GM19452 (cell line): ENCODE results near the gene SMOC2.

Source experiments
- ATAC-seq: cut with Tn5 transposase; IDR thresholded peaks from one replicate; pipeline ENCODE4 v1.9.1; 2021; ENCODE audit not compliant: unreplicated experiment

SMOC2 gene

DNA sequence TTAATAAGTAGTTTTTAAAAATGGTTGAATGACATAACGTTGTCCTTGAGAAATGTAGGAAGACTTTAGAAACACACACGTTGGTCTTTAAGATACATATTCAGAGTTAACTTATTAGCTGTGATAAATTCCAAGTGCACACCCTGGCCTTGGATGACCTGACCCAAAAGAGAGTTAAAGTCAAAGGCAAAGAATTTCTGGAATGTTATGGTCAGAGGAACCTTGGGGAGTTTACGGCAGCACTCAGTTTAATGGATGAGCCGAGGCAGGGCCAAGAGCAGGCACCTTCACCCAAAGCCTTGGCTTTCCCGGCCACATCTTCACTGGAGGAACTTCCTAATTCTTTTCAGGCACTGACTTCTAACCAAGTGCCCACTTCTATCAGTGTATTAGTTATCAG is 200.5 kb downstream of the SMOC2 start:
- no peak for ATAC-seq

DNA sequence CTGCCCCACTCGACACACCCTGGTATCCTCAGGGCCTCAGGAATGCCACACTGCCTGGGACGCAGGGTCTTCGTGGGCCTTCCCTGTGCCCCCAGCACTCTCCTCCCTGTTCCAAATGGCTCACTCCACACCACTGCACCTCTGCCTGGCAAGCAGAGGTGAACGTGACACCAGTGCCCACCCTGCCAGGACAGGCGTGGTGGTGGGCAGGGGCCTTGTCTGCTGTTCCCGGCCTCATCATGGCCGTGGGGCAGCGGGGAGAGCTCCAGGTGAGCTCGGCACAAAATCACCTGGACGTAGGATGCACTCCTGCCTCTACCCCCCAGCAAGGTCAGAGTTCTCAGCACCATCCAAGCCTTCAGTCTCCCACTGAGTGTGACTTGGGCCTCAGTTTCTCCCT is 202.4 kb downstream of the SMOC2 start:
- no peak for ATAC-seq

DNA sequence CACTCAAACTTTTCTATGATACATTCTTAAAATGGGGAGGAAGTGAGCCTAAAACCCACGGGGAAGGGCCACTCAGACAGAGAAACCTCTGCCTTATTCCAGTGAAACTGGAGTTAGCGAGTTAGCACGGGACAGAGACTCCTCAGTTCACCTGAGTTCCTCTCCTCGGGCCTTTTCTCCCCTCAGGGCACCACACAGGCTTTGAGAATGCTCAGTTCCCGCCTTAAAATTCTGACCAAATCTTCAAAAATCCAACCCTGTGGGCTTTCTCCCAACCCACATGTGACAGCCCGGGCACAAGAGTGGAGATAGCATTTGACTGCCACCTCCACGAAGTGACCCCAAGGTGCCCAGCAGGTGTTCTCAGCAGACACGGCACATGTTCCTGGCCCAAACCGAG is 204.3 kb downstream of the SMOC2 start:
- ATAC-seq: no peak

DNA sequence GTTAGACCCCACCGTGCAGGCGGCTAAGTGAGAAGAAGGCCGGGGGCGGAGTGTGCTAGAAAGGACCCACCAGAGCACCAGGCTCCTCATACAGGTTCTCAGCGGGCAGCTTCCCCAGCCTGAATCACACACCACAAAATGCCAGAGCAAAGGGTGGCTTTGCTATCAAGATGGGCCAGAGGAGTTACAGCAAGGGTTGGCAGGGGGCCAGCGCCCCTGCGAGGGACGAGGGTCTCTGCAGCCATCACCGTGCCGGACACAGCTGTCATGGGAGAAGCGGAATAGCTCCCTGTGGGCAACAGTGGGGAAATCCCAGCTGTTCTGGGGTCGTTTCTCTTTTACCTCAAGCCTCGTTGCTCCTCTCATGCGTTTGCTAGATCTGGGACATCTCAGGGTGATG is 206.3 kb downstream of the SMOC2 start:
- ATAC-seq: no peak

DNA sequence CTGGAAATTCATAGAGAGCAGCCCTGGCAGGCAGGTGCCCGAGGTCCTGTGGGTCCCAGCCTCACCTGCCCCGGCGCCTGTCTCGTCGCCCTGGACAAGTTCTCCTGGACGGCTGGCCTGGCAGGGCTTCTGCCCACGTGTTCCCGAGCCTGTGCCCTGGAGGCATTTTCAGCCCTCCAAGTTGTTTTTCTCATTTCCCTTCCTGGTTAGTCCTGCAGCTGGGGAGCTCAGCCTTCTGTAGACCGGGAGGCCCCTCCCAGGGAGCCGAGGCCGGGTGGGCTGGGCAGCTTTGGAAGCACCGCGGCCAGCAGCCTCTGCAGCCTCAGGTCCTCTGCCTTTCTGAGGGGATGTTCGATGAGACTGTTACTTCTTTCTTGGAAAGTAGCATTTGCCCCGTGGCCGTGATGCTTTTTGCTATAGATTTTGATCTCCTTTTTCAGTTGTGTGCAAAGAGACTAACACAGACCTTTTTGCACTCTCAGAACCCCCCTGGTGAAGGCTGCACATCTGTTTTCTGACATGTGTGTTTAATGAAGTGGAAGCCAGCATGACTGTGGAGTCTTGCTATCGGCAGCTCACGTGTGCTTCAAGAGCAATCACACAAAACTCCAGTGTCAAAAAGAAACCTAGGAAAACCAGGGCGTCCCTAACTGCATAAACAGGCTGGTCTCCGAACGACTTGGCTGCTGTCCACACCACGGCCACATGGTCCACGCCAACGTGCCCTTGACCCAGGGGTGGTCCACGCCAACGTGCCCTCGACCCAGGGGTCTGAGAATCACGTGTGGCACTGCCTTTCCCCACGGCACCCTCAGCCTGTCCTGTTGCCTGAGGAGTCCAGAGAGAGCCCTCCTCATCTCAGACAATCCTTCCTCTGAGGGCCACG is 207.5 kb downstream of the SMOC2 start:
- ATAC-seq: no peak

DNA sequence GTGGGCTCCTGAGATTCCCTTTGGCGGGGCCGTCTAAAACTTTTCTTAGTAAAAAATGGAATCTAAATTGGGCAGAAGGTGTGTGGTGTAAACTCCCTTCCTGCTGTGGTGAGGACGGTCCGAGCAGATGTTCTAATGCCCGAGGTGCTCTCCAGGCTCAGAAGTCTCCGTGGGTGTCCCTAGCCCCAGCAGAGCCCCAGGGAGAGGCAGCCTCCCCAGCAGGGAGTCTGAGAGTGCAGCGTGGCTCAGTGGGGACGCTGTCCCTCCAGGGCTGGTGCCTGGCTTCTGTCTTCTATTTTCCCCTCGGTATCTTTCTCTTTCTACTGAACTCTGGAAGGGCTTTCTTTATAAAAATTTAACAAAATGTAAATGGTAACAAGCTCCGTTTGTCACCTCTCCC is 208.2 kb downstream of the SMOC2 start:
- ATAC-seq: no peak

DNA sequence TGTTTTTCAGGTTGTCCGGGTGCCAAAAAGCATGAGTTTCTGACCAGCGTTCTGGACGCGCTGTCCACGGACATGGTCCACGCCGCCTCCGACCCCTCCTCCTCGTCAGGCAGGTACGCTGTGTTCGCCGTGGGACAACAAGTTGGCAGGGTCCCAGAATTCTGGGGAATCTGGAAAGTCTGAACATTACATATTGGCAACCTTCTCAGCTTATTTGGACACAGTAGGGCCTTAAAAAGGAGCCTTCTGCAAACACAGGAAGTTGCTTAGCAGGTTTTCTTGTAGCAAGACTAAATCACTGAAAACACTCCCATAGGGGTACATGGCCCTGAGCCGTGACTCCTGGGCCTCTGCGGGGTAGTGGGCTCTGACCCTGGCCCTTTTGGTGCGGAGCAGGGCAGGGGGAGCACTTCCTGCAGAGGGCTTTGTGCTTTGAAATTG is 209.7 kb downstream of the SMOC2 start:
- ATAC-seq: no peak

DNA sequence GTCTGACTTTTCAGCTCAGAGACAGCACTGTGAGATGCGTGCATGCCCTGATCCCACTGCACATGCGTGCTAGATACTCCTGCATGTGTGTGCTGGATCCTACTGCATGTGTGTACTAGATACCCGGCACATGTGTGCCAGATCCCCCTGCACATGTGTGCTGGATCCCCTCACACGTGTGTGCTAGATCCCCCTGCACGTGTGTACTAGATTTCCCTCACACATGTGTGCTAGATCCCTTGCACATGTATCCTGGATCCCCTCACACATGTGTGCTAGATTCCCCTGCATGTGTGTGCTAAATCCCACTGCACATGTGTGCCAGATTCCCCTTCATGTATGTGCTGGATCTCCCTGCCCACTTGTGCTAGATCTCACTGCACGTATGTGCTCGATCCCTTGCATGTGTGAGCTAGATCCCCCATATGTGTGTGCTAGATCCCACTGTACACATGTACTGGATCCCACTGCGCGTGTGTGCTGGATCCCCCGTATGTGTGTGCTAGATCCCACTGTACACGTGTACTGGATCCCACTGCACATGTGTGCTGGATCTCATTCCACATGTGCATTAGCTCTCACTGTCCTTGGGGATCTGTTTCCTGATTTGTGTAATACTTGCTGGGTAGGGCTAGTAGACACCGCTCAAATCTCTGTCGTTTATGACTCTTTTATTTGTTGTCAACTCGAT is 214.6 kb downstream of the SMOC2 start:
- ATAC-seq: no peak

DNA sequence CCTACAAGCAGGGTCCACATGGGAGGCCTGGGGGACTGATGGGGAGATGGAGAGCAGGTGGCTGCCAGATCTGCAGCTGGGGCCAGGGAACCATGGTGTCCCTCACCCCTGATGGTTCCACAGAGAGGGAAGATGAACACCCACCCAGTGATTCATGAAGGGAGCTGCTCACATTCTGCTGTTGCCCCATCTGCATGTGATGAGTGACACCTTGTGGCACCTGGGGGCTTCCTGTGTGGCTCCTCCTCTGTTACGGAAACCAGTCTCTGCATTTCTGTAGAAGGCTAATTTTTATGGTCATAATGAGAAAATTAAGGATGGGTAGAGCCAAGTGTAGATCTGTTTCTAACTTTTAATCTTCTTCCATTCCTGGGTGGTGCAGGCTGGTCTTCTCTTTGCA is 217.1 kb downstream of the SMOC2 start:
- no peak for ATAC-seq

DNA sequence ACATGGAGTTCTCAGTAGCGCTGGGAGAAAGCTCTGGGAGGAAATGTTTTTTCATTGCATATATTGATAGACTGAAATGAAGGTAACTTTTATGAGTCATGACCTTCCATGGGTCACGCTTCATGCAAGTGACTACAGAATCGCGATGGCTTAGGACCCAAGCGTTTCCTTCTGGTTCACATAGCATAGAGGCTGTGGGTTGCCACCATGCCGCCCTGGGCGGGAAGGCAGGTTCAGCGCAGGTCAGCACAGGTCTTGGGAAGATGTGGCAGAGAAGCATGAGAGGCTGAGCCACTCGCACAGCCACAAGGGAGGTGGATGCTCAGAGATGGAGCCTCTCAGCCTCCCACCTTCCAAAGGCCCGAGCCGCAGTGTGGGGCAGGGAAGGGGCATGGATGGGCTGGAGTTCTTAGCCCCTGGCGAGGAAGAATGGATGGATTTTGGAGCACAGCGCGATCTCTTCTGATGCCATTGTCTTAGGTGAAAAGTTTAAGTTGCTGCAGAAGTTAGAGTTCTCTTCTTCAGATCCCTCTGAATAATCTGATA is 219.5 kb downstream of the SMOC2 start:
- no peak for ATAC-seq

DNA sequence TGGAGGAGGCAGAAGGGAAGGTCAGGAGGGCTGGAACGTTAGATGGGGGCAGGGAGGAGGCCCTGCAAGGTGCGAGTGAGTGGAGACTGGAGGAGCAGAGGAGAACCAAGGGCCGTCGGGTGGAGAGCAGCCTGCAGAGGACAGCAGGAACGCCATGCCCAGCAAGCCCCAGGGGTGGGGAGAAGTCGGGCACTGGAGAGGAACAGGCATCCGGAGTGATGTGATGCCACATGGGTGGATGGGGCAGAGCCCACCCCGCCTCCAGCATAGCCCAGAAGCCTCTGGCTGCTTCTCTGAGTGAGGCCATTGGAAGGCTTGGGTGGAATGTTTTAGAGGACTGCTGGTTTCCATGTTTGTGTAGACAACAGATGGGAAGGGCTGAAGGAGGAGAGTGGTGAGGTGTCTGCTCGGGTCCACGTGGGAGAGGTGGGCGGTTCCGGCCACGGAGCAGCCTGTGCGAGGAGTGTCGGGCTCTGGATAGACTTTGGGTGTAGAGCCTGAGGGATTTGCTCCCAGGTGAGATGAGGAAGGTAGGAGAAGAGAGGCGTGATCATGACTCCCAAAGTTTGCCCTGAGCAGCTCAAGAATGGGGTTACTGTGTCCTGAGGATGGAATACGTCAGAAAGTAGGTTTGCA is 221.4 kb downstream of the SMOC2 start:
- ATAC-seq: no peak

DNA sequence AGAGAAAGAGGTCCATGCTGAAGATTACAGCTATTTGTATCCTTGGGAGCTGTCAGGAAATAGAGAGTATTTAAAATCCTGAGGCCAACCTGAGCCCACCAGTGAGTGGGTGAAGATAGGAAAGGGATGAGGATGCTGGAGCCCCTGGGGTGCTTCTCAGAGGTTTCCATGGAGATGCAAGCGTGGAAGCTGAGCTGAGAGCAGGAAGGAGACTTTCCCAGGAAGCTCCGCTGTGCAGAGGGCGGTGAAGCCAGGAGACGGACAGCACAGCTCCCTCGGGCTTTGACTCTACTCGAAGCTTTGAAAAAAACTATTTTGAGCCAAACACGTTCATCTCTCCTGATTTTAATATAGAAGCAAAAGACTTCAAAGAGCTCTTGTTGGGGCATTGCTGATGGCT is 222.1 kb downstream of the SMOC2 start:
- ATAC-seq: no peak

DNA sequence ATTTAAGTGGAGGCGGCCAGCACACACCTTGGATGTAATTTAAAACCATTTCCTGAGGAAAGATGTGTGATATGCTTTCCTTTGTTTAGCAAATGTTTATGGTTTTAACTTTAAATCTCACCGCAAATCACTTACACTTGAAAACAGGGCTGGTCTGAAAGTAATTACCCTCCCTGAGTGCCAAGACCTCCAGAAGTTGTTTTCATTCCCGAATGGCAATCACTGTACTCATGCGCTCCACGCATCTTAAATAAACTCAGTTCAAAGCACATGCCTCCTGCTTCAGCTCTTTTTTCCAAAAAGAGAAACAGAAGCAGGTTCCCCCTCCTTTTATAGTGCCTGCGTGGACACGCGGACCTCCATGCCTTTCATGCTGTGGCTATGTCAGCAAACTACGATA is 224.0 kb downstream of the SMOC2 start:
- no peak for ATAC-seq

DNA sequence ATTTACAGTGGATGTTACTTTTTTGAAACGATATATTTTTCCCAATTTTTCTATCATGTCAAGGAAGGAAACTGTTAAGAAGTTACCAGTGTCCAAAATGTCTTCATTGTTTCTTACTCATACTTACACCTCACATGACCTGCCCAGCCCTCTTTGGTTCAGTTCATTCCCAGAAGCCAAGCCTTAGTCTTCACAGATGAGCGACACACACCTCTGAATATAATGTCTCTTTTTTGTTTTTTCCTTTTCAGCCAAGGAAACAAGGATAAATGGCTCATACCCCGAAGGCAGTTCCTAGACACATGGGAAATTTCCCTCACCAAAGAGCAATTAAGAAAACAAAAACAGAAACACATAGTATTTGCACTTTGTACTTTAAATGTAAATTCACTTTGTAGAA is 225.2 kb downstream of the SMOC2 start:
- no peak for ATAC-seq

DNA sequence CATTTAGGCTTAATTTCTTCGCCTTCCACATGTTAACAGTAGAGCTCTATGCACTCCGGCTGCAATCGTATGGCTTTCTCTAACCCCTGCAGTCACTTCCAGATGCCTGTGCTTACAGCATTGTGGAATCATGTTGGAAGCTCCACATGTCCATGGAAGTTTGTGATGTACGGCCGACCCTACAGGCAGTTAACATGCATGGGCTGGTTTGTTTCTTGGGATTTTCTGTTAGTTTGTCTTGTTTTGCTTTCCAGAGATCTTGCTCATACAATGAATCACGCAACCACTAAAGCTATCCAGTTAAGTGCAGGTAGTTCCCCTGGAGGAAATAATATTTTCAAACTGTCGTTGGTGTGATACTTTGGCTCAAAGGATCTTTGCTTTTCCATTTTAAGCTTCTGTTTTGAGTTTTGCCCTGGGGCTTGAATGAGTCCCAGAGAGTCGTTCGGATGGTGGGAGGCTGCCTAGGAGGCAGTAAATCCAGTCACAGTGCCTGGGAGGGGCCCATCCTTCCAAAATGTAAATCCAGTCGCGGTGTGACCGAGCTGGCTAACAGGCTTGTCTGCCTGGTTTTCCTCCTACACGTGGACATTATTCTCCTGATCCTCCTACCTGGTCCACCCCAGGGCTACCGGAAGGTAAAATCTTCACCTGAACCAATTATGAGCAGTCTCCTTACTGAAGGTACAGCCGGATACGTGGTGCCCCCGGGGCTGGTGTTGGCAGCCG is 225.9 kb downstream of the SMOC2 start:
- ATAC-seq: no peak

DNA sequence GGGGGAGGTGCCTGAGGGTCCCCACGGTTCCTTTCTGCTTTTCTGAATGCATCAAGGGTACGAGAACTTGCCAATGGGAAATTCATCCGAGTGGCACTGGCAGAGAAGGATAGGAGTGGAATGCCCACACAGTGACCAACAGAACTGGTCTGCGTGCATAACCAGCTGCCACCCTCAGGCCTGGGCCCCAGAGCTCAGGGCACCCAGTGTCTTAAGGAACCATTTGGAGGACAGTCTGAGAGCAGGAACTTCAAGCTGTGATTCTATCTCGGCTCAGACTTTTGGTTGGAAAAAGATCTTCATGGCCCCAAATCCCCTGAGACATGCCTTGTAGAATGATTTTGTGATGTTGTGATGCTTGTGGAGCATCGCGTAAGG is 226.4 kb downstream of the SMOC2 start:
- ATAC-seq: no peak

DNA sequence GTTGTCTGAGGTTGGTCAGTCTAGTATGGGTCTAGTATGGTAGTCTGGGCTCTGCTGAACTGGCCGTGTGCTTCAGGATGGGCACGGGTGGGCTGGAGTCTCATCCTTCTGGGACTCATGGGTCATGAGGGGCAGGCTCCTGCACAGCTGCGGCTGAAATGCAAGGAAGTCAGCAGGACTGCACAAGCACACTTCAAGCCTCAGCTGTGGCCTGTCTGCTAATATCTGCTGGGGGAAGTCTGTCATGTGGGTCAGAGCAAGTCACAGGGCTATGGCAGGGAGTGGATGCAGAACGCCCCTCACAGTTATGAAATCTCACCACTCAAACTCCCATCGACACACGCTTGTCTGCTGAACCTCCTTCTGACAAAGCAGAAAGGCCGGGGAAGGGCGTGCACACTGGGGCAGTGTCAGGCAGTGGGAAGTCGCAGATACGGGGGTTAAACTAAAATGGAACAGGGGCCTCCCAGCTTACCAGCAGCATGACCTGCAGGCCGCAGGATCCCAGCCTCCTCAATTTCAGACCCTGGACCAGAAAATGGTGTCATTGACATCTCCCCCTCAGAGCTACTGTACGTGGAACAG is 229.5 kb downstream of the SMOC2 start:
- ATAC-seq: no peak

DNA sequence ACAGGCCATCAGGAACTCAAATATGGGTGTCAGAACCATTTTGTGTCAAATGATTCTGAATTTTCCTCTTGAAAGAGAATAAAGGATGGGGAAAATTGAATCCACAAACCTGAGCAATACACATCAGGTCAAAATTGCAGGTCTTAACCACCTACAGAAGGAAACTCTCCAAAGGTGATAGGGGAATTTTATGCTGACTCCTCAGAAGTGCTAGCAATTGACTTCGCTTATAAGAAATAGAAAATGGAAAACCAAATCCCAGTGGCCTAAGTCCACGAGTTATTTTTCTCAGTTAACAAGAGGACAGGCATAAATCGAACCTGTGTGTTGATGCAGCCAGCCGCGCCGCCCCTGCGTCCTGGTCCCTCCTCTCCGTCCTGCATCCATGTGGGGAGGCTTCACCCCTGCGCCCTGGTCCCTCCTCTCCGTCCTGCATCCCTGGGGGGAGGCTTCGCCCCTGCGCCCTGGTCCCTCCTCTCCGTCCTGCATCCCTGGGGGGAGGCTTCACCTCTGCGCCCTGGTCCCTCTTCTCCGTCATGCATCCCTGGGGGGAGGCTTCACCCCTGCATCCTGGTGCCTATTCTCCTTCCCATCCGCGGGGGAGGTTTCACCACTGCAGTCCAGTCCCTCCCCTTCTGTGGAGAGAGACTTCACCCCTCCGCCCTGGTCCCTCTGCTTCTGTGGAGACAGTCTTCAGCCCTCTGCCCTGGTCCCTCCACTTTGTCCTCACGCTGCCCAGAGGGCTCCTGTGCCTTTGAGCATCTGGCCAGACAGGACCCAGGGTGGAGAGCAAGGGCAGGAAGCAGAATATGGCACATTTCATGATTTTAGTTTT is 230.3 kb downstream of the SMOC2 start:
- no peak for ATAC-seq

DNA sequence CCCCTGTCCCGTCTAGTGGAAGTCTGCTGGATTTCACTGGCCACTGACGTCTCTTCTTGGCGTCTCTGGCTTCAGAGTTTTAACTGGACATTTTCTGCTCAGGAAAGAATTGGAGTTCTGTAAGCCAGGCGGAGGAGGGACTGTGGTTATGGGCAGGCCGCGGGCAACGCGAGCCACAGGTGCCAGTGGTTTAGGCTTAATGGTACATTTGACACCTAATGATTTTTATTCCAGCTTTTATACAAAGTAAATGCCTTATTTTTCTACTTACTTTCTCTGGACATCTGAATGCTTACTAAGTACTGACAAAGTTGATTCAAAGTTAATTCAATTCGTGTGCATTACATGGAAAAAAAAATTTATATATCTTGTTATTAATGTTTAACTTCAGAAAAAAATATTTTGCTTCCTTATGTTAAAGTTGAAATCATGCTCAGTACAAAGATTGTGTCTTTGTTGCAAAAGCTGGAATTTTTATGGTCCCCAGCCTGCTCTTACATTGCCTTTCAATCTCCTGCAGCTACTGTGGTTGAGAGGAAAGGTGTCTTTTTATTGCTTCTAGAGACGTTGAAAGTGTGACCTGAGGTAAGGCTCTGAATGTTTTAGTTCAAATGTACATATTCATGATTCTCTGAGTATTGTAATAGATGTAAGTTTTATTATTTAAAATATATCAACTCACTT is 231.0 kb downstream of the SMOC2 start:
- no peak for ATAC-seq
